Endothelial cell of umbilical vein (primary cell): ENCODE measurements around the gene CRKL. TPM values are rescaled to one million over a fixed set of nuclear protein-coding genes. Genes with fewer than 3 reads are reported as not detected.

Source experiments
- BruUV-seq: library from RNA; stranded (reverse); fragments of 400-500 nt; replicated peaks from 2 replicates; lab custom pipeline; 2021; lab: Mats Ljungman, UMichigan
- CTCF ChIA-PET: fragments of 300-600, 350-600 bp; sonication (Branson Sonifier 250); formaldehyde crosslinking; loops from one replicate; lab custom pipeline; 2021; ENCODE audit warnings: antibody characterized with exemption, inconsistent platforms; lab: Charles Lee
- POLR2A ChIA-PET: fragments of 300-600, 350-600 bp; sonication (Branson Sonifier 250); formaldehyde crosslinking; loops from one replicate; lab custom pipeline; 2021; ENCODE audit warnings: antibody characterized with exemption, inconsistent platforms; lab: Charles Lee
- DNase-seq: peaks from one replicate; pipeline ENCODE4 v3.0.0-alpha.2; 2011; ENCODE audit warnings: low read depth, low spot score
- FAIRE-seq: peaks from 2 replicates; lab custom pipeline; 2011; peaks lifted over from hg19 to GRCh38; lab: Jason Lieb, UNC
- H2AFZ ChIP-seq: 2 replicates; pipeline ENCODE4 v1.6.0; 2012; ENCODE audit warnings: low read depth, low read length, control low read depth, inconsistent platforms
- H3K27ac ChIP-seq: 2 replicates; pipeline ENCODE4 v1.5.1; 2011; ENCODE audit warnings: low read depth, mild to moderate bottlenecking, control low read depth, low read length, moderate library complexity; ENCODE audit not compliant: insufficient read depth
- H3K27me3 ChIP-seq, 2 experiments: 2 replicates each; pipeline versions ENCODE4 v1.6.0 to v1.6.1; 2011; ENCODE audit warnings: low read length in 2 of 2, mixed read lengths in 1 of 2; ENCODE audit not compliant: control insufficient read depth in 2 of 2, insufficient read depth in 2 of 2
- H3K36me3 ChIP-seq, 2 experiments: 2 replicates in 1 of 2; 3 replicates in 1 of 2; pipeline ENCODE4 v1.5.1; 2011; ENCODE audit warnings: low read length in 2 of 2, mild to moderate bottlenecking in 1 of 2, moderate library complexity in 1 of 2; ENCODE audit not compliant: control insufficient read depth in 2 of 2, insufficient read depth in 2 of 2; ENCODE audit errors: extremely low read depth in 1 of 2
- H3K4me1 ChIP-seq: 3 replicates; pipeline ENCODE4 v1.5.1; 2011; ENCODE audit warnings: mild to moderate bottlenecking, low read length; ENCODE audit not compliant: control insufficient read depth, insufficient read depth; ENCODE audit errors: extremely low read depth
- H3K4me2 ChIP-seq: 2 replicates; pipeline ENCODE4 v1.6.1; 2011; ENCODE audit warnings: low read length, control low read depth, mixed read lengths; ENCODE audit not compliant: insufficient read depth
- H3K4me3 ChIP-seq, 3 experiments: fragments of 200-600 bp in 1 of 3; sonication (generic), shearing (Covaris generic) in 1 of 3; replicated peaks in 1 of 3; 2 replicates each; pipeline ENCODE4 v1.5.1; 2011 to 2016; ENCODE audit warnings: control low read depth in 3 of 3, low read length in 3 of 3, mild to moderate bottlenecking in 2 of 3, inconsistent platforms in 1 of 3, low read depth in 1 of 3, moderate library complexity in 1 of 3; ENCODE audit not compliant: insufficient read depth in 1 of 3
- H3K79me2 ChIP-seq: 2 replicates; pipeline ENCODE4 v1.6.0; 2012; ENCODE audit warnings: low read length, inconsistent platforms; ENCODE audit not compliant: control insufficient read depth, insufficient read depth
- H3K9ac ChIP-seq: replicated peaks from 2 replicates; pipeline ENCODE3; 2011; ENCODE audit warnings: low read length, control low read depth; ENCODE audit not compliant: insufficient read depth; ENCODE audit errors: extremely low read depth
- H3K9me1 ChIP-seq: replicated peaks from 3 replicates; pipeline ENCODE4 v1.6.0; 2011; ENCODE audit warnings: mild to moderate bottlenecking, low read length; ENCODE audit not compliant: control insufficient read depth, insufficient read depth; ENCODE audit errors: extremely low read depth
- H3K9me3 ChIP-seq: replicated peaks from 2 replicates; pipeline ENCODE4 v1.5.1; 2012; ENCODE audit warnings: low read length, inconsistent platforms; ENCODE audit not compliant: control insufficient read depth, insufficient read depth
- H4K20me1 ChIP-seq: replicated peaks from 2 replicates; pipeline ENCODE3; 2011; ENCODE audit warnings: mild to moderate bottlenecking, low read length; ENCODE audit not compliant: control insufficient read depth, insufficient read depth; ENCODE audit errors: extremely low read depth
- CTCF ChIP-seq, 2 donors: IDR thresholded peaks; 1 replicate in 1 of 2; 2 replicates in 1 of 2; pipeline ENCODE4 v1.5.1; 2011; ENCODE audit warnings: low read length in 2 of 2, mild to moderate bottlenecking in 2 of 2, moderate library complexity in 2 of 2, control low read depth in 1 of 2, inconsistent platforms in 1 of 2, low read depth in 1 of 2; ENCODE audit not compliant: insufficient read depth in 1 of 2; ENCODE audit errors: extremely low read depth in 1 of 2
- EZH2 ChIP-seq: IDR thresholded peaks from 2 replicates; pipeline ENCODE4 v1.6.1; 2012; ENCODE audit warnings: borderline replicate concordance, low read depth, mild to moderate bottlenecking, moderate library complexity, low read length, inconsistent platforms; ENCODE audit not compliant: severe bottlenecking
- FOS ChIP-seq: IDR thresholded peaks from 2 replicates; pipeline ENCODE4 v1.6.1; 2011; ENCODE audit warnings: mild to moderate bottlenecking, low read length, moderate library complexity, borderline replicate concordance; ENCODE audit not compliant: insufficient read depth
- GATA2 ChIP-seq: IDR thresholded peaks from 2 replicates; pipeline ENCODE4 v1.7.0; 2011; ENCODE audit warnings: low read depth, mild to moderate bottlenecking, moderate library complexity, mixed read lengths, low read length; ENCODE audit not compliant: insufficient read length, insufficient read depth
- JUN ChIP-seq: IDR thresholded peaks from 2 replicates; pipeline ENCODE4 v1.6.1; 2011; ENCODE audit warnings: borderline replicate concordance, low read depth; ENCODE audit not compliant: insufficient read length, insufficient read depth
- MAX ChIP-seq: IDR thresholded peaks from 2 replicates; pipeline ENCODE4 v1.6.1; 2011; ENCODE audit not compliant: insufficient read depth, insufficient read length
- MYC ChIP-seq: IDR thresholded peaks from one replicate; pipeline ENCODE4 v1.6.1; 2011; ENCODE audit warnings: mild to moderate bottlenecking, low read depth, low read length
- POLR2A ChIP-seq: IDR thresholded peaks from 2 replicates; pipeline ENCODE4 v1.6.1; 2012; ENCODE audit warnings: low read depth, mild to moderate bottlenecking, control low read depth, low read length
- POLR2AphosphoS5 ChIP-seq: IDR thresholded peaks from 2 replicates; pipeline ENCODE4 v1.6.1; 2012; ENCODE audit warnings: low read depth, mild to moderate bottlenecking, control low read depth, low read length, moderate library complexity; ENCODE audit not compliant: insufficient read depth
- dilution Hi-C: fragments of 300-500 bp; cut with MboI; formaldehyde crosslinking; loops from one replicate; pipeline ENCODE4 v1.15.0; 2019; ENCODE audit warnings: low sequenced_read_pairs; ENCODE audit not compliant: extremely low pct_ligation_motif_present
- intact Hi-C: fragments of 100-400 bp; cut with micrococcal nuclease; formaldehyde crosslinking; loops from one replicate; pipeline ENCODE4 v1.10.0; 2022
- polyA plus RNA-seq, 4 experiments: library from polyadenylated mRNA; depleted of rRNA in 3 of 4; stranded (reverse) in 3 of 4; unstranded in 1 of 4; fragments of >200 nt; gene quantifications; 2 replicates each; pipeline versions ENCODE4 v1.2.1 to v1.2.3, GENCODE V29; 2011 to 2012; ENCODE audit warnings: missing spikeins in 1 of 4
- total RNA-seq: library from RNA; stranded (reverse); gene quantifications from 2 replicates; pipeline ENCODE4 v1.2.3, GENCODE V29; 2021

The CRKL gene
- total and polyA plus RNA-seq, 2 donors (not counting 3 experiments of a cell fraction or from before 2014, with no cell fraction given) = 18.0 to 50.6 TPM

- Histone ChIP-seq H3K27ac (no peak overlapping the region), H3K9me1 (no peaks in the 10 kb centered on the region), H2AFZ (no peak overlapping the region), H3K27me3 (no peaks in the 10 kb centered on the region), H3K36me3 (peaks cover 18 to 20% of the 10 kb centered on the region in 2 experiments), H3K4me2 (no peak overlapping the region), H3K9me3 (no peaks in the 10 kb centered on the region), H3K9ac (no peak overlapping the region), H3K4me1 (peaks cover 19% of the 10 kb centered on the region), H3K4me3 (no peak overlapping the region), H4K20me1 (peaks cover 7% of the 10 kb centered on the region), H3K79me2 (peaks cover 81% of the 10 kb centered on the region)
- intact Hi-C loops = no loop called here
- DNase-seq = no peak
- no peak for FAIRE-seq
- TF ChIP-seq EZH2 (no peak), GATA2 (no peak), FOS (no peak), POLR2AphosphoS5 (no peak), CTCF (IDR thresholded peaks at IDR 0.05; ENCODE audit: extremely low read depth in 1 of 2, insufficient read depth in 1 of 2, low read depth in 1 of 2, low read length in 2 of 2) (no peak)
- POLR2A ChIA-PET = no interaction called here
- BruUV-seq = no TSS peak
- dilution Hi-C loops = no loop called here
- CTCF ChIA-PET = no interaction called here
These were observed 31.2 kb downstream of the CRKL start for GRCh38 chr22:20948450-20948849.

GRCh38 chr22:20948989-20949388 lies 31.8 kb downstream of the CRKL start:
- ChIA-PET POLR2A (no interaction called here), CTCF (no interaction called here)
- BruUV-seq = no TSS peak
- Histone ChIP-seq H3K27me3 (no peaks in the 10 kb centered on the region), H2AFZ (no peak overlapping the region), H3K9me3 (no peaks in the 10 kb centered on the region), H4K20me1 (peaks cover 5% of the 10 kb centered on the region), H3K27ac (no peak overlapping the region), H3K4me1 (peaks cover 19% of the 10 kb centered on the region), H3K9ac (no peak overlapping the region), H3K9me1 (no peaks in the 10 kb centered on the region), H3K4me3 (no peak overlapping the region), H3K36me3 (peaks cover 18 to 24% of the 10 kb centered on the region in 2 experiments), H3K4me2 (no peak overlapping the region), H3K79me2 (peaks cover 76% of the 10 kb centered on the region)
- intact Hi-C loops (no loop called here), dilution Hi-C loops (no loop called here)
- no peak for FAIRE-seq
- TF ChIP-seq MYC (no peak), CTCF (IDR thresholded peaks at IDR 0.05; ENCODE audit: extremely low read depth in 1 of 2, insufficient read depth in 1 of 2, low read depth in 1 of 2, low read length in 2 of 2) (no peak), GATA2 (no peak), JUN (no peak), POLR2AphosphoS5 (no peak), POLR2A (no peak), FOS (no peak), EZH2 (no peak), MAX (no peak)
- no peak for DNase-seq
